Measurements from ENCODE around the gene COPB1. TPM values are rescaled to one million over a fixed set of nuclear protein-coding genes. Genes with fewer than 3 reads are reported as not detected.

The COPB1 gene
- polyA plus RNA-seq, 4 donors = 66.3 to 117 (median 89.8) TPM

- FAIRE-seq (no peak), DNase-seq (no peak)
- Histone ChIP-seq H3K9me3 (ENCODE audit: control insufficient read depth in 2 of 2, insufficient read depth in 1 of 2, low read depth in 1 of 2, low read length in 1 of 2) (no peaks in the 10 kb centered on the region), H3K4me1 (ENCODE audit: control insufficient read depth in 3 of 3, insufficient read depth in 2 of 3, low read depth in 1 of 3, low read length in 2 of 3) (peaks cover 0 to 10% (median 0%) of the 10 kb centered on the region in 3 donors), H3K36me3 (ENCODE audit: control insufficient read depth in 3 of 3, insufficient read depth in 2 of 3, low read depth in 1 of 3, low read length in 3 of 3) (no peaks in the 10 kb centered on the region), H3K27me3 (ENCODE audit: control insufficient read depth in 3 of 3, insufficient read depth in 3 of 3, low read length in 3 of 3) (no peaks in the 10 kb centered on the region), H3K27ac (ENCODE audit: low read depth in 1 of 3, low read length in 2 of 3) (no peak overlapping the region), H3K4me3 (ENCODE audit: low read depth in 1 of 3, low read length in 3 of 3) (no peak overlapping the region)
- WGBS, 3 donors = 78 to 87% (median 81%) methylated on average over 4 of the region's 4 CpGs
Observed at GRCh38 chr11:14417617-14418374, 81.8 kb downstream of the COPB1 start.

DNA sequence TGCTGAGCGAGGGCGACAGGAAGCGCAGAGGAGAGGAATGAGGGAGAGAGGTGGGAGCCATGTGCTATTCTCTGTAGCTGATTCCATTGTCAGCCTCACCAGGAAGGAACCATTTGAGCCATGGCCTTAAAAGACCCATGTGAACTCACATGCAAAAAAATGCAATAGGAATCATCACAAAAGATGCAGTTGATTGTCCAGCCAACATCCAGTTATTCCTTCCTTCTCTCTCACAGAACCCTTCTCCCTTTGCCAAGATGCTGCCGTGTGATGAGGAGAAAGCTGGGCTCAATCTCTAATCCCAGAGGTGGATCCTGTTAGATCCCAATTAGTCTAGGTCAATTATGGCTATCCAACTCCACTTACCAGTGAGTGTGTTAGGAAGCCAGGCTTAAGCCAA lies 82.4 kb downstream of the COPB1 start:
- no peak overlapping the region for H3K4me3 ChIP-seq (ENCODE audit: low read depth in 1 of 3, low read length in 3 of 3)
- peaks cover 0 to 6% (median 0%) of the 10 kb centered on the region in 3 donors for H3K4me1 ChIP-seq (ENCODE audit: control insufficient read depth in 3 of 3, insufficient read depth in 2 of 3, low read depth in 1 of 3, low read length in 2 of 3)
- DNase-seq (no peak), FAIRE-seq (no peak)
- no peaks in the 10 kb centered on the region for H3K9me3 ChIP-seq (ENCODE audit: control insufficient read depth in 2 of 2, insufficient read depth in 1 of 2, low read depth in 1 of 2, low read length in 1 of 2)
- WGBS, 3 donors = 86 to 98% (median 93%) methylated on average over 4 of the region's 4 CpGs
- no peak overlapping the region for H3K27ac ChIP-seq (ENCODE audit: low read depth in 1 of 3, low read length in 2 of 3)
- H3K27me3 ChIP-seq (ENCODE audit: control insufficient read depth in 3 of 3, insufficient read depth in 3 of 3, low read length in 3 of 3) = no peaks in the 10 kb centered on the region
- no peaks in the 10 kb centered on the region for H3K36me3 ChIP-seq (ENCODE audit: control insufficient read depth in 3 of 3, insufficient read depth in 2 of 3, low read depth in 1 of 3, low read length in 3 of 3)

DNA sequence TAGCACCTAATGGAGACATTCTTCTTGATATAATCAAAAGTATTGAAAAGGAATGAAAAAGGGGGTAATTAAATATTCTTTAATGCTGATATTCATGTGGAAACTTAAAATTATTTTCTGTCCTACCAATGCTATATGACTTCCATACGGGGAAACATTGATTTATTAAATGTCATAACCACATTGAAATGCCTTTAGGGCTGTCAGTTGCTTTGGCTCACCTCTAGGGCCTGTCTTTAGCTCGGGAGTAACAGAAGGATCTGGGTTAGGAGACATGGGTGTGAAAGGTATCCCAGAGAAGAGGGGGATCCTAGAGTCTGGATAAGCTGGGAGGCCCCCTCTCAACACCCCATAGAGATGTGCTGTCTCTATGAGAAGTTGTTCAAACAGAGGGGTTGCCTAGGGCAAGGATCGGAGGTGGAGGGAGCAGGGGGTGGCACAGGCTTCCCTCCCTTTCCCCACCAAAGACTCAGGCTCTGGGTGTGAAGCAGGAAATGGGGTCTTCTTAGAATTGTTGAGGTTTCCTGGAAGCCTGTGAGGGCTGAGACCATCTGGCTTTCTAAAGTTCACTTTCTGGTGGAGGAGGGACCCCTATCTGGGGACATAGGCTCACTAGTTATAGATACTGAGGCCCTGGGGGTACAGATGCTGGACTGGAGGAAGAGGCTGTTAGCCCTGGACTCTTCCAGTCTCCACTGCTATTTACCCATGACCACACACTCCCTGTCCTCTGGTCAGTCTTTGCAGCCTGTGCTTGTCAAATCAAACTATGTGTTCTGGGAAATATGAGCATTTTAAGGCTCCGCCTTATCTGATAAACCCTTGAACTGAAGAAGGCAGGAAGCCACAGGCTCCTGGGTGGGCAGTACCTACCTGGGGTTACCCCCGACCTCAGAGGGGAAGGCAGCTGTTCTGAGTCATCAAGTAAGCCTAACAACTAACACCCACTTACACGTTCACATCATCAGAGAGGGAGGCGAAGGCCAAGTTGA lies 84.8 kb downstream of the COPB1 start:
- H3K27me3 ChIP-seq (ENCODE audit: control insufficient read depth in 3 of 3, insufficient read depth in 3 of 3, low read length in 3 of 3) = no peaks in the 10 kb centered on the region
- FAIRE-seq (no peak), DNase-seq (peak in 1 of 2 donors; percentile 33)
- 46 to 58% (median 54%) methylated on average over 7 of the region's 7 CpGs for WGBS, 3 donors
- H3K27ac ChIP-seq (ENCODE audit: low read depth in 1 of 3, low read length in 2 of 3) = no peak overlapping the region
- no peaks in the 10 kb centered on the region for H3K9me3 ChIP-seq (ENCODE audit: control insufficient read depth in 2 of 2, insufficient read depth in 1 of 2, low read depth in 1 of 2, low read length in 1 of 2)
- peaks cover 0 to 6% (median 0%) of the 10 kb centered on the region in 3 donors for H3K4me1 ChIP-seq (ENCODE audit: control insufficient read depth in 3 of 3, insufficient read depth in 2 of 3, low read depth in 1 of 3, low read length in 2 of 3)
- no peak overlapping the region for H3K4me3 ChIP-seq (ENCODE audit: low read depth in 1 of 3, low read length in 3 of 3)
- no peaks in the 10 kb centered on the region for H3K36me3 ChIP-seq (ENCODE audit: control insufficient read depth in 3 of 3, insufficient read depth in 2 of 3, low read depth in 1 of 3, low read length in 3 of 3)

DNA sequence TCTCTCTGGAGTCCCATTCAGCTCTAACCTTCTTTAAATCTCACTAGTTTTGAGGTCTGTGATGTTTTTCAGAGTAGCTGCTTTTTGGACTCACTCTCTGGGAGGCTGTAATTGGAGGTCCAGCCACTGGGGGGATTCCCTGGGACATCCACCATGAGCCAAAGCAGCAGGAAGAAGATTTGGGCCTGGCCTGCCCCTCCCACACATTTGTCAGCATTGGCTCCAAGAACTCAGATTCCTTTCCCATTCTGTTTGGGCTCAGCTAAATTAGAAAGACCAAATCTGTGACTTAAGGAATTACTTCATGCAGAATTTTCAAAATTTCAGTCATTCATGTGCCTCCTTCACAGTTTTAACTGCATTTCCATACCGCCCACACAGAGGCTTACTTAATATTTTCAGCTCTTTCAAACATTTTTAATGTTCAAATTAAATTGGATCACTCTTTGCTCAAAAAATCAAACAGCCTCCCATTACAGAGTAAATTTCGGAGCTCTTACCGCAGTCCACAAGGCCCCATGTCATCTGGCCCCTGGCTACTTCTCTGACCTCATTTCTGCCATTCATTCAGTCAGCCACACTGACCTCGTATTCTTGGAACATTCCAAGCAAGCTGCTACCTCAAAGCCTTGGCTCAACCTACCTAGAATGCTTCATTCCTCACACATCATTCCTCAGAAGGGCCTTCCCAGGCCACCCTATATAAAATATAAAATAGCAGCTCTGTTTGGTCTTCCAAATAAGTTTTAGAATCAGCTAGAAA lies 86.1 kb downstream of the COPB1 start:
- DNase-seq (no peak), FAIRE-seq (no peak)
- no peaks in the 10 kb centered on the region for H3K36me3 ChIP-seq (ENCODE audit: control insufficient read depth in 3 of 3, insufficient read depth in 2 of 3, low read depth in 1 of 3, low read length in 3 of 3)
- 78 to 91% (median 89%) methylated on average over 4 of the region's 4 CpGs for WGBS, 3 donors
- H3K9me3 ChIP-seq (ENCODE audit: control insufficient read depth in 2 of 2, insufficient read depth in 1 of 2, low read depth in 1 of 2, low read length in 1 of 2) = no peaks in the 10 kb centered on the region
- peaks cover 0 to 6% (median 0%) of the 10 kb centered on the region in 3 donors for H3K4me1 ChIP-seq (ENCODE audit: control insufficient read depth in 3 of 3, insufficient read depth in 2 of 3, low read depth in 1 of 3, low read length in 2 of 3)
- H3K4me3 ChIP-seq (ENCODE audit: low read depth in 1 of 3, low read length in 3 of 3) = no peak overlapping the region
- H3K27me3 ChIP-seq (ENCODE audit: control insufficient read depth in 3 of 3, insufficient read depth in 3 of 3, low read length in 3 of 3) = no peaks in the 10 kb centered on the region
- H3K27ac ChIP-seq (ENCODE audit: low read depth in 1 of 3, low read length in 2 of 3) = no peak overlapping the region

DNA sequence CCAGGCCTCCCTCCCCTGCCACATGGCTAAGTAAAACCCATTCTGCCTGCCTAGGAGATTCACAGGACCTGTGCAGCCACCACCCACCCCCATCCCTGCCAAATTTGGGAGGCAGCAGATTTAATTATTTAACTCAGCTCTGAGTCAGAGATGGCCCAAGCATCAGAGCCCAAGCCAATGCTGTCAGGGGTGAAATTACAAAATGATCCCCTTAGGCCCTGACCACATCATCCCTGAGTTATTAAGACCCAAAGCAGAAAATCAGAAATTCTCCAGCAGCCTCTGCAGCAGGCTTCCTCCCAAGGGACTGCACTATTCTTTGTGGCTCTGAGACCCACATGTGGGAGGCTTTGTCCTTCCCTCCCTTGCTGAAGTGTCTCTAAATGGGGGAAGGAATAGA lies 87.8 kb downstream of the COPB1 start:
- Histone ChIP-seq H3K4me1 (ENCODE audit: control insufficient read depth in 3 of 3, insufficient read depth in 2 of 3, low read depth in 1 of 3, low read length in 2 of 3) (peaks cover 0 to 6% (median 0%) of the 10 kb centered on the region in 3 donors), H3K9me3 (ENCODE audit: control insufficient read depth in 2 of 2, insufficient read depth in 1 of 2, low read depth in 1 of 2, low read length in 1 of 2) (no peaks in the 10 kb centered on the region), H3K27me3 (ENCODE audit: control insufficient read depth in 3 of 3, insufficient read depth in 3 of 3, low read length in 3 of 3) (no peaks in the 10 kb centered on the region), H3K27ac (ENCODE audit: low read depth in 1 of 3, low read length in 2 of 3) (no peak overlapping the region), H3K4me3 (ENCODE audit: low read depth in 1 of 3, low read length in 3 of 3) (no peak overlapping the region), H3K36me3 (ENCODE audit: control insufficient read depth in 3 of 3, insufficient read depth in 2 of 3, low read depth in 1 of 3, low read length in 3 of 3) (no peaks in the 10 kb centered on the region)
- no peak for DNase-seq
- no peak for FAIRE-seq

- H3K9me3 ChIP-seq (ENCODE audit: control insufficient read depth in 2 of 2, insufficient read depth in 1 of 2, low read depth in 1 of 2, low read length in 1 of 2) = no peaks in the 10 kb centered on the region
- DNase-seq (no peak), FAIRE-seq (no peak)
- WGBS, 3 donors = 38 to 66% (median 40%) methylated on average over 3 of the region's 3 CpGs
- H3K27ac ChIP-seq (ENCODE audit: low read depth in 1 of 3, low read length in 2 of 3) = no peak overlapping the region
- no peak overlapping the region for H3K4me3 ChIP-seq (ENCODE audit: low read depth in 1 of 3, low read length in 3 of 3)
- peaks cover 0 to 4% (median 0%) of the 10 kb centered on the region in 3 donors for H3K4me1 ChIP-seq (ENCODE audit: control insufficient read depth in 3 of 3, insufficient read depth in 2 of 3, low read depth in 1 of 3, low read length in 2 of 3)
- no peaks in the 10 kb centered on the region for H3K27me3 ChIP-seq (ENCODE audit: control insufficient read depth in 3 of 3, insufficient read depth in 3 of 3, low read length in 3 of 3)
- H3K36me3 ChIP-seq (ENCODE audit: control insufficient read depth in 3 of 3, insufficient read depth in 2 of 3, low read depth in 1 of 3, low read length in 3 of 3) = no peaks in the 10 kb centered on the region
Observed at GRCh38 chr11:14409891-14410290, 89.7 kb downstream of the COPB1 start.

DNA sequence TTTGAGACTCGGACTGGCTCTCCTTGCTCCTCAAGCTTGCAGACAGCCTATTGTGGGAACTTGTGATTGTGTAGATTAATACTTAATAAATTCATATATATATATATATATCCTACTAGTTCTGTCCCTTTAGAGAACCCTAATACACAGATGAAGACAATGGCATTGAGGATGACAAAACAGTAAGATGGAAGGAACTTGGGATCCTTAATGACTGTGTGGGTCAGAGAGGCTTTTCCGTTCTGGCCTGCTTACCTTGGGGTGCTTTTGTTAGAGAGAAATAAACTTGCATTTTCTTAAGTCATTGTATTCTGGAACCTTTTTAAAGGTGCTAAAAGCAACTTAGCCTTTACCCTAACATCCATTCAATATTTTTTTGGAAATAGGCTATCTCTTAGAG lies 91.0 kb downstream of the COPB1 start:
- Histone ChIP-seq H3K4me1 (ENCODE audit: control insufficient read depth in 3 of 3, insufficient read depth in 2 of 3, low read depth in 1 of 3, low read length in 2 of 3) (no peaks in the 10 kb centered on the region), H3K27ac (ENCODE audit: low read depth in 1 of 3, low read length in 2 of 3) (no peak overlapping the region), H3K4me3 (ENCODE audit: low read depth in 1 of 3, low read length in 3 of 3) (no peak overlapping the region), H3K36me3 (ENCODE audit: control insufficient read depth in 3 of 3, insufficient read depth in 2 of 3, low read depth in 1 of 3, low read length in 3 of 3) (no peaks in the 10 kb centered on the region), H3K9me3 (ENCODE audit: control insufficient read depth in 2 of 2, insufficient read depth in 1 of 2, low read depth in 1 of 2, low read length in 1 of 2) (no peaks in the 10 kb centered on the region), H3K27me3 (ENCODE audit: control insufficient read depth in 3 of 3, insufficient read depth in 3 of 3, low read length in 3 of 3) (no peaks in the 10 kb centered on the region)
- DNase-seq = no peak
- no peak for FAIRE-seq
- WGBS, 3 donors = 90 to 98% (median 90%) methylated on average over 2 of the region's 2 CpGs

Data from small intestine (tissue), 7 donors.